Lower leg skin (tissue), 4 donors: ENCODE measurements around the gene CHIA. TPM values are rescaled to one million over a fixed set of nuclear protein-coding genes. Genes with fewer than 3 reads are reported as not detected.

Experiments
- DNase-seq, 2 donors: peaks; one replicate each; pipeline ENCODE4 v3.0.0-alpha.2; 2019; ENCODE audit warnings: low spot score in 2 of 2
- H3K4me3 ChIP-seq: fragments of 200-600 bp; sonication (generic); 2 replicates; pipeline ENCODE4 v1.5.1; 2017; ENCODE audit warnings: mild to moderate bottlenecking, low read depth; ENCODE audit not compliant: poor library complexity, severe bottlenecking
- POLR2A ChIP-seq, 2 donors: fragments of 450-650 bp; IDR thresholded peaks; one replicate each; pipeline ENCODE4 v1.6.1; 2016 to 2017; ENCODE audit warnings: antibody characterized with exemption in 2 of 2, mild to moderate bottlenecking in 1 of 2, moderate library complexity in 1 of 2
- WGBS, 2 donors: methylation state at CpG; one replicate each; pipeline ENCODE4 v1.1.5; 2018; 5-methylcytosine and 5-hydroxymethylcytosine counted together
- intact Hi-C: fragments of 100-400 bp; cut with DNase I; formaldehyde crosslinking; loops from one replicate; pipeline ENCODE4 v1.15.0; 2023; ENCODE audit warnings: low total_unique reads
- total RNA-seq, 4 donors: library from RNA; depleted of rRNA; stranded (reverse); fragments of >200 nt; gene quantifications; one replicate each; pipeline ENCODE4 v1.1.0, GENCODE V29; 2016
- TF ChIP-seq, protein P1 (sequence below), 3 donors: fragments of 450-650 bp; IDR thresholded peaks; one replicate each; pipeline ENCODE4 v1.5.1; 2016; ENCODE audit warnings: antibody characterized with exemption in 3 of 3, mild to moderate bottlenecking in 3 of 3, moderate library complexity in 2 of 3

CHIA gene
- total RNA-seq, 4 donors from 2014 or later = not detected

DNA sequence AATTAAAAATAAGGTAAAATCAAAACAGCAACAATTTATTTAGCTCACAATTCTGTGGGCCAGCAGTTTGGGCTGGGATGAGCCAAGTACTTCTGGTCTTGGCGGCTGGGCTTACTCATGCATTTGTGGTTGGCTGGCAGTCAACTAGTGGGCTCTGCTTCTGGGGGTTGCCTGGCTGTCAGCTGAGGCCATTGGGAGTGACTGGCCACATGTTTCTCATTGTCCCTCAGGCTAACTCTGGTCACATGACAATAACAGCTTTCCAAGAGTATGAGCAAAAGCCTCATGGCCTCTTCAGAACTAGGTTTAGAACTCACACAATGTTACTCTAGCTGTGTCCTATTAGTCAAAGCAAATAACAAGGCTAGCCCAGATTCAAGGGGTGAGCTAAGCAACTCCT is 15.6 kb upstream of the CHIA start:
- peak; percentile 82 to 93 for DNase-seq
- TF ChIP-seq, protein P1, sequence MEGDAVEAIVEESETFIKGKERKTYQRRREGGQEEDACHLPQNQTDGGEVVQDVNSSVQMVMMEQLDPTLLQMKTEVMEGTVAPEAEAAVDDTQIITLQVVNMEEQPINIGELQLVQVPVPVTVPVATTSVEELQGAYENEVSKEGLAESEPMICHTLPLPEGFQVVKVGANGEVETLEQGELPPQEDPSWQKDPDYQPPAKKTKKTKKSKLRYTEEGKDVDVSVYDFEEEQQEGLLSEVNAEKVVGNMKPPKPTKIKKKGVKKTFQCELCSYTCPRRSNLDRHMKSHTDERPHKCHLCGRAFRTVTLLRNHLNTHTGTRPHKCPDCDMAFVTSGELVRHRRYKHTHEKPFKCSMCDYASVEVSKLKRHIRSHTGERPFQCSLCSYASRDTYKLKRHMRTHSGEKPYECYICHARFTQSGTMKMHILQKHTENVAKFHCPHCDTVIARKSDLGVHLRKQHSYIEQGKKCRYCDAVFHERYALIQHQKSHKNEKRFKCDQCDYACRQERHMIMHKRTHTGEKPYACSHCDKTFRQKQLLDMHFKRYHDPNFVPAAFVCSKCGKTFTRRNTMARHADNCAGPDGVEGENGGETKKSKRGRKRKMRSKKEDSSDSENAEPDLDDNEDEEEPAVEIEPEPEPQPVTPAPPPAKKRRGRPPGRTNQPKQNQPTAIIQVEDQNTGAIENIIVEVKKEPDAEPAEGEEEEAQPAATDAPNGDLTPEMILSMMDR (IDR thresholded peaks at IDR 0.05) = no peak
- no peak for TF ChIP-seq POLR2A (IDR thresholded peaks at IDR 0.05)
- intact Hi-C loops = no loop called here
- 26 to 30% methylated on average over 1 of the region's 1 CpG for WGBS, 2 donors
- no peak overlapping the region for H3K4me3 ChIP-seq

- DNase-seq = no peak
- TF ChIP-seq POLR2A (IDR thresholded peaks at IDR 0.05) = no peak
- TF ChIP-seq, protein P1 (IDR thresholded peaks at IDR 0.05) = no peak
- intact Hi-C loops = no loop called here
- H3K4me3 ChIP-seq = no peak overlapping the region
These were observed 14.7 kb upstream of the CHIA start for GRCh38 chr1:111275780-111276433.

DNA sequence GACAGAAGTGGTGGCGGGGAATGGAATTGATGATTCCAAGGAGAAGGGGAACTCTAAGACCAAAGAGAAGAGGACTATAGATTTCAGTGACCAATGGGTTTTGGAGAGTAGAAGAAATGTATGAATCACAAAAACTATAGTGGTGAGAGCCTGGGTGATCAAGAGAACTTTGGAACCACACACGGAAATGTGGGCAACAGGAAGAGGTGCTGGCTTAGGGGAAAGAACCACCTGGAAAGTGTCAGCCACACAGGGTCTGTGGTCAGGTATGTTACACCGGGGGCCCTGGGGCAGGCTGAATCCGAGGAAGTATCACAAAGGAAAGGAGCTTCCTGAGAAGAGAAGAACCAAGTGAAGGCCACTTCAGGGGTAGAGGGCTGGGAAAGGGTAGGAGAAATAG is 11.5 kb upstream of the CHIA start:
- intact Hi-C loops = no loop called here
- no peak for TF ChIP-seq POLR2A (IDR thresholded peaks at IDR 0.05)
- TF ChIP-seq, protein P1 (IDR thresholded peaks at IDR 0.05) = no peak
- H3K4me3 ChIP-seq = no peak overlapping the region
- no peak for DNase-seq
- 81 to 84% methylated on average over 4 of the region's 4 CpGs for WGBS, 2 donors

- no peak for DNase-seq
- intact Hi-C loops = no loop called here
- no peak overlapping the region for H3K4me3 ChIP-seq
- TF ChIP-seq, protein P1 (IDR thresholded peaks at IDR 0.05) = no peak
- TF ChIP-seq POLR2A (IDR thresholded peaks at IDR 0.05) = no peak
These were observed 10.4 kb upstream of the CHIA start for GRCh38 chr1:111280267-111280666.

DNA sequence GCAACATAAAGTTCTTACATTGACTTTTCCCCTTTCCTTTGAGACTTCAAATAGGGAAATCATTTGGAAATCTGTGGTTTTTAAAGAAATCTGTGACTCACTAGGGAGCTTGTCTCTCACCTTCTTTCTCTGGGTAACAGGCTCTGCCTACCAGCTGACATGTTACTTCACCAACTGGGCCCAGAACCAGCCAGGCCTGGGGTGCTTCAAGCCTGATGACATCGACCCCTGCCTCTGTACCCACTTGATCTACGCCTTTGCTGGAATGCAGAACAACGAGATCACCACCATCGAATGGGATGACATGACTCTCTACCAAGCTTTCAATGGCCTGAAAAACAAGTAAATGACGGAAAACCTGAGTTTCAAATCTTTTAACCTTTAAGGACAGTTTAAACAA is 9.2 kb upstream of the CHIA start:
- 67 to 71% methylated on average over 5 of the region's 5 CpGs for WGBS, 2 donors
- no peak for DNase-seq
- TF ChIP-seq POLR2A (IDR thresholded peaks at IDR 0.05) = no peak
- TF ChIP-seq, protein P1 (IDR thresholded peaks at IDR 0.05) = no peak
- intact Hi-C loops = no loop called here
- no peak overlapping the region for H3K4me3 ChIP-seq

DNA sequence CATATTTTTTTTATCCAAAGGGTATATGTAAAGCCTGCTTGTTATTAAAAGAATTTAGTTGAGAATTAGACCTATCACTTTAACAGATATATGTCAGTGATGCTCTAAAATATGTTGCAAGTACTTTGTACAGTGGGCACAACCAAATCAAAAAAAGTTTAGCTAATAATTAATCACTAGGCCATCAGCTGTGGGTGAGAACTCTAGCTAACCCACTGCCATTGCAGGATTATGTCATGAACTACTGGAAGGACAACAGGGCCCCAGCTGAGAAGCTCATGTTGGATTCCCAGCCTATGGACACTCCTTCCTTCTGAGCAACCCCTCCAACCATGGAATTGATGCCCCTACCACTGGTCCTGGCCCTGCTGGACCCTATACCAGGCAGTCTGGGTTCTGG is 6.8 kb upstream of the CHIA start:
- intact Hi-C loops = no loop called here
- H3K4me3 ChIP-seq = no peak overlapping the region
- TF ChIP-seq POLR2A (IDR thresholded peaks at IDR 0.05) = no peak
- TF ChIP-seq, protein P1 (IDR thresholded peaks at IDR 0.05) = no peak
- DNase-seq = no peak
